GM12872 (cell line): ENCODE measurements around the gene CCL19.

Experiments used
- TF ChIP-seq, protein P1 (sequence below): IDR thresholded peaks from 3 replicates; pipeline ENCODE4 v1.5.1; 2011; ENCODE audit warnings: low read depth, mild to moderate bottlenecking, low read length, moderate library complexity; ENCODE audit not compliant: insufficient read depth

CCL19 gene

DNA sequence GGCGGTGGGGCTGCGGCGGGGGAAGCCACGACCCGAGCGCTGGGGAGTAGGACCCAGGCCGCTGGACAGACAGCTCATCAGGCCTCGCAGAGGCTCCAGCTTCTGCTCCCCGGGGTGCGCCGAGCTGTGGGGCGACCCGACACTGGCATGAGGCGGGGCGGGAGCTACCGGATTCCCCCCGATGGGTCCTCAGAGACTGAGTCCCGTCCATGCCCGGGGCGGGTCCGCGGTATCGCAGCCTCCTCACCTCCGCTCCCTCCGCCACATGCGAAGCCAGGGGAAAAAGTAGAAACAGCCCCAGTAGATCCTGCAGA is 26.1 kb downstream of the CCL19 start:
- TF ChIP-seq, protein P1, sequence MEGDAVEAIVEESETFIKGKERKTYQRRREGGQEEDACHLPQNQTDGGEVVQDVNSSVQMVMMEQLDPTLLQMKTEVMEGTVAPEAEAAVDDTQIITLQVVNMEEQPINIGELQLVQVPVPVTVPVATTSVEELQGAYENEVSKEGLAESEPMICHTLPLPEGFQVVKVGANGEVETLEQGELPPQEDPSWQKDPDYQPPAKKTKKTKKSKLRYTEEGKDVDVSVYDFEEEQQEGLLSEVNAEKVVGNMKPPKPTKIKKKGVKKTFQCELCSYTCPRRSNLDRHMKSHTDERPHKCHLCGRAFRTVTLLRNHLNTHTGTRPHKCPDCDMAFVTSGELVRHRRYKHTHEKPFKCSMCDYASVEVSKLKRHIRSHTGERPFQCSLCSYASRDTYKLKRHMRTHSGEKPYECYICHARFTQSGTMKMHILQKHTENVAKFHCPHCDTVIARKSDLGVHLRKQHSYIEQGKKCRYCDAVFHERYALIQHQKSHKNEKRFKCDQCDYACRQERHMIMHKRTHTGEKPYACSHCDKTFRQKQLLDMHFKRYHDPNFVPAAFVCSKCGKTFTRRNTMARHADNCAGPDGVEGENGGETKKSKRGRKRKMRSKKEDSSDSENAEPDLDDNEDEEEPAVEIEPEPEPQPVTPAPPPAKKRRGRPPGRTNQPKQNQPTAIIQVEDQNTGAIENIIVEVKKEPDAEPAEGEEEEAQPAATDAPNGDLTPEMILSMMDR = no peak

DNA sequence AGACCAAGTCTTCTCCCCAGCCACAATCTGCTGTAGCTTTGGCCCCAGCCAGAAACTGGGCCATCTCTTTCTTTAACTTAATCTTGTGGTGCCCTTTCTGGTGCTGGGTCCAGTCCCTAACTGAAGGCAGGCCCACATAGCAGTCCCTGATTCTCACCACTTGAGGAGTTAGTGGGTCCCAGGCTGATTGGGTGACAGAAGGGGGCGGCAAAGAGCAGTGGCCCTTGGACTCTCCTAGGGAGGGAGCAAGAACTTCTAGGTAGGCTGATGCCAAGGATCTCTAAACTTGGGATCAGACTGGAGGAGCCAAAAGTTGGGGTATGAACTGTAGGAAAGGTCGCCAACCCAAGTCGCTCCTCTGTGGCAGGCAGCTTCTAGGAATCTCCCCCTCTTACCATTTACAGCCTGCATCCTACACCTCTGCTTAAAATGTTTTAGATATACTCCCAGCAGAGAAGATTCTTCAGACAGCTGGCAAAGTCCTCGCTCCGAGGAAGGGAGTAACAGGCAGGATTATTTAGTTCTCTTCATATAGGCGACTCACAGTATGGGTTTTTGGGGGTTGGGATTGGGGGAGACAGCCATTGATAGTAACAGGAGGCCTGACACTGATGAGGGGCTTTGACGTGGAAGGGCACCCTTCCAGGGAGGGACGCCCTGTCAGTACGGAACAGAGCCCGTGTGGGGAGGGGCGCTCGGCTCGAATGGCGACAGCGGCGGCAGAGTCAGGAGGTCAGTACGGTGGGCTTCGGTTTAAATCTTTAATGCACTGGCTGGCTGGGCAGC is 26.6 kb downstream of the CCL19 start:
- TF ChIP-seq, protein P1 = peak; percentile 95

DNA sequence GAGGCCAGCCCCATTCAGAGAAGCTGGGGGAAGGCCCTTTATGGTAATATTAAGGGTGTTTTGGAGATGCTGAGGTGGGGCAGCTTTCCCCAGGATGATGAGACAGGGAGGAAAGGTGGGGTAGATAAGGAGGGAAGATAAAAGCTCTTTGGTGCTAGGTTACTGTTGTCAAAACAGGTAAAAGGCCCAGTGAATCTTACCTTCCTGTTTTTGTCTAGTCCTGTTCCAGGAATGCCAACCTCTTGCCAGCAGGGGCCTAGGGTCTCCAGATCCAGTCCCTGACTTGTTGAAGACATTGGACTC is 27.8 kb downstream of the CCL19 start:
- TF ChIP-seq, protein P1 = 0 out of 3 replicates have a peak, but pooled peaks have one; percentile 2

DNA sequence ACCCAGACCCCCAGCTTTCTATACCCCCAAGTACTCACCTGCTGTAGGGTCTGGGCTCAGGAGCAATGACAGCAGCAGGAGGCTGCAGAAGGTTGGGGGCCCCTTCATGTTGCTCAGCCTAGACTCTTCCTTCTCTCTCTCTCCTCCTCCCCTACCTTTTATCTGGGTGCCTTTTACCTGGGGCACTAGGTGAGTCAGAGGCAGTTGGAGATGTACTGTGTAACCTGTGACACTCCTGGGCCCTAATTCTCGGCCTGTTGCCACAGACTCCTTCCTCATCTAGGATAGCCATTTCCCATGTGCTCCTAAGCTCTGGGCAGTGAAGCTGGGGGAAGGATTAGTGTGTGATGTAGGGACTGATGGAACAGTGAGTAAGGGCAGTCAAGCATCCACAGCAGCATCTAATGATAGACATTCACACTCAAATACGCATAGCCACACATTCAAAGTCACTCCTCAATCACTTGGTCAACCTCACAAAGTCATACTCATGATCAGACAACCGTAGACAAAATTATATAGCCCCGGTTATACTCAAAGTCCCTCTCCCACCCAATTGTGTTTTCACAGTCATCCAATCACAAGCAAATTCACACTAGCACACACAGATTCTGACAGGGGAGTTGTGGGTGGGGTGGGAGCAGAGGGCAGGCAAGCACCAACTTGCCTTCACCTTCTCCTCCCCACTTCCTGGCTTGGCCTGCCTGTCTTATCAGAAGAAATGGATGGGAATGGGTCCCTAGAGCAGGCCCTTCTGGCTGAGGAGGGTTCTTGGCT is 28.4 kb downstream of the CCL19 start, which contains the start of gene CCL27:
CCL27 (minus strand) TSS at position 132 of the 777 bp plus-strand sequence; CDS start at position 108, 24 bp downstream.
- TF ChIP-seq, protein P1 = no peak

DNA sequence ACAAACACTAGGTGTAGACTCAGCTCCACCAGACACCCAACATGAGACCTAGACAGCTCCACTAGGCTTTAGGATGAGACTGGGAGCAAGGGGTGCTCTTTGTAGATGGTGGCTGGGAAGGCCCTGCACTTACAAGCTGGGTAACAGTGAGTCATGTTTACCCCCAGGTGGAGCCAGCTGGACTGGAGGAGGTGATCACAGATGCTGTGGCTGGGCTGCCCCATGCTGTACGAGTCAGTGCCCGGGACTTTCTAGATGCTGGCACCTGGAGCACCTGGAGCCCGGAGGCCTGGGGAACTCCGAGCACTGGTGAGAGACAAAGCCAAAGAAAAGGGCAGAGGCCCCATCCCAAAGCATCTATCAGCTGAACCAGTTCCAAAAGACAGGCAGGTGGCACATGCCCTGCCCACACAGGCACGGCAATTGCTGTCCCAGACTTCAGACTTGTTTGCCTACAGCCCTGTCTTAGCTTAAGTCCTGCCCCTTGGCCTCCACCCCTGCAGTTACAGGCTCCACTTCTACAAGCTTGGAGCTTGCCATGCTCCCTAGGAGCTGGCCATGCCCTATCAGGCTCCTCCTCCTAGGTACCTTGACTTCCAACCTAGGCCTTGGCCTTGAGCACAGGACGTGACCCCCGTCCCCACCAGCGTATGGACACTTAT is 31.4 kb downstream of the CCL19 start:
- TF ChIP-seq, protein P1 = no peak

DNA sequence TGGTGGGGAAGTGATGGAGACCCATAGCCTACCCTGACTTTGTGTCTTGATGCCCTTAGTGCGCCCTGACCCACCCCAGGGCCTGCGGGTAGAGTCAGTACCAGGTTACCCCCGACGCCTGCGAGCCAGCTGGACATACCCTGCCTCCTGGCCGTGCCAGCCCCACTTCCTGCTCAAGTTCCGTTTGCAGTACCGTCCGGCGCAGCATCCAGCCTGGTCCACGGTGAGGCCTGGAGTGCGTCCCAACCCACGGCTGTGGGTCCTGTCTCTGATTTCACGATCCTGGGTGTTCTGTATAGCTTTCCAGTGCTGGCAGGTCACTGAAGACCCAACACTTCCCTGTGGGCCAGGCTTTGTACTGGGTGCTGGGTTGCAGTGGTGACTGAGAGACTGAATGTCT is 32.6 kb downstream of the CCL19 start:
- TF ChIP-seq, protein P1 = no peak

DNA sequence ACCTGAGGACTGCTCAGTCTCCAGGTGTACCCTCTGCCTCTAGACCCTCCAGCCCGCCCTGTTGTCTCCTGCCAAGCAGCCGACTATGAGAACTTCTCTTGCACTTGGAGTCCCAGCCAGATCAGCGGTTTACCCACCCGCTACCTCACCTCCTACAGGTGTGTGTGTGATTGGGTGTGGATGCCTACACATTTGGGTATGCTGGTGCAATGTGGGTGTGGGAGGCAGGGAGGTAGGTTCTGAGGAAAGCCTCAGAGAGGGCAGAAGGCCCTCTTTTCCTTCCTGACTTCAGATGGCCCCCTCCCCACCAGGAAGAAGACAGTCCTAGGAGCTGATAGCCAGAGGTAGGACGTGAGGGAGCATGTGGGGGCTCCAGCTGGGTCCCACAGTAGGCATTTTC is 34.1 kb downstream of the CCL19 start:
- TF ChIP-seq, protein P1 = no peak
